Esophagus mucosa (tissue), 1 donor: Measurements from ENCODE around the gene SLC17A4. TPM values are rescaled to one million over a fixed set of nuclear protein-coding genes. Genes with fewer than 3 reads are reported as not detected.

Experiments
- ATAC-seq: fragments of 200-7000 bp; cut with Tn5 transposase; one replicate; pipeline ENCODE4 v1.9.1; 2020
- total RNA-seq: library from RNA; stranded (reverse); gene quantifications from one replicate; pipeline ENCODE4 v1.2.4, GENCODE V29; 2023
- donor health status: DM: yes; HTN: yes; CAD: no.

SLC17A4 gene
- total RNA-seq, 1 donor from 2014 or later = not detected

- ATAC-seq = no peak
These were observed 4.7 kb upstream of the SLC17A4 start for GRCh38 chr6:25749837-25750236.

- no peak for ATAC-seq
These were observed 3.6 kb upstream of the SLC17A4 start for GRCh38 chr6:25750906-25751305.

GRCh38 chr6:25753079-25753478 lies 1.5 kb upstream of the SLC17A4 start:
- ATAC-seq = no peak

- ATAC-seq = no peak
These were observed 941 bp downstream of the SLC17A4 start for GRCh38 chr6:25755483-25755882.

GRCh38 chr6:25756382-25757363 lies 2.1 kb downstream of the SLC17A4 start:
- no peak for ATAC-seq

- ATAC-seq = no peak
These were observed 3.5 kb downstream of the SLC17A4 start for GRCh38 chr6:25757936-25758642.

GRCh38 chr6:25764611-25765010 lies 10.1 kb downstream of the SLC17A4 start:
- ATAC-seq = no peak

GRCh38 chr6:25768566-25768965 lies 14.0 kb downstream of the SLC17A4 start:
- no peak for ATAC-seq

- ATAC-seq = no peak
These were observed 15.4 kb downstream of the SLC17A4 start for GRCh38 chr6:25769983-25770382.

- ATAC-seq = no peak
These were observed 19.7 kb downstream of the SLC17A4 start for GRCh38 chr6:25774120-25774715.

- no peak for ATAC-seq
These were observed 22.5 kb downstream of the SLC17A4 start for GRCh38 chr6:25777031-25777430.

GRCh38 chr6:25777856-25778649 lies 23.5 kb downstream of the SLC17A4 start:
- no peak for ATAC-seq

GRCh38 chr6:25781134-25781533 lies 26.6 kb downstream of the SLC17A4 start:
- ATAC-seq = no peak

- no peak for ATAC-seq
These were observed 32.9 kb downstream of the SLC17A4 start for GRCh38 chr6:25787428-25787827.

- ATAC-seq = peak; percentile 75
These were observed 33.9 kb downstream of the SLC17A4 start for GRCh38 chr6:25788305-25788922.

GRCh38 chr6:25789475-25789874 lies 34.9 kb downstream of the SLC17A4 start:
- ATAC-seq = no peak

GRCh38 chr6:25792016-25792415 lies 37.5 kb downstream of the SLC17A4 start:
- no peak for ATAC-seq

GRCh38 chr6:25793970-25794369 lies 39.4 kb downstream of the SLC17A4 start:
- ATAC-seq = no peak

GRCh38 chr6:25794784-25795183 lies 40.2 kb downstream of the SLC17A4 start:
- no peak for ATAC-seq

GRCh38 chr6:25801436-25801835 lies 46.9 kb downstream of the SLC17A4 start:
- ATAC-seq = no peak

GRCh38 chr6:25804804-25805203 lies 50.3 kb downstream of the SLC17A4 start:
- no peak for ATAC-seq

GRCh38 chr6:25815194-25815593 lies 60.7 kb downstream of the SLC17A4 start:
- no peak for ATAC-seq
